Stimulated activated CD4-positive, alpha-beta T cell treated with anti-CD3 and anti-CD28 coated beads, TNF-alpha, amount 100 ng/mL, for 1 hour (primary cell): Measurements from ENCODE around the gene PRR23C.
"Not testable (repeated sequence)": the region's sequence is repeated elsewhere in the genome, so short reads cannot be mapped to it uniquely, and the experiment has no call there.

ENCODE experiments used
- DNase-seq, 3 donors: peaks; one replicate each; pipeline ENCODE4 v3.0.0-alpha.2; 2020; ENCODE audit warnings: low read depth in 3 of 3, low spot score in 1 of 3

PRR23C gene

DNA sequence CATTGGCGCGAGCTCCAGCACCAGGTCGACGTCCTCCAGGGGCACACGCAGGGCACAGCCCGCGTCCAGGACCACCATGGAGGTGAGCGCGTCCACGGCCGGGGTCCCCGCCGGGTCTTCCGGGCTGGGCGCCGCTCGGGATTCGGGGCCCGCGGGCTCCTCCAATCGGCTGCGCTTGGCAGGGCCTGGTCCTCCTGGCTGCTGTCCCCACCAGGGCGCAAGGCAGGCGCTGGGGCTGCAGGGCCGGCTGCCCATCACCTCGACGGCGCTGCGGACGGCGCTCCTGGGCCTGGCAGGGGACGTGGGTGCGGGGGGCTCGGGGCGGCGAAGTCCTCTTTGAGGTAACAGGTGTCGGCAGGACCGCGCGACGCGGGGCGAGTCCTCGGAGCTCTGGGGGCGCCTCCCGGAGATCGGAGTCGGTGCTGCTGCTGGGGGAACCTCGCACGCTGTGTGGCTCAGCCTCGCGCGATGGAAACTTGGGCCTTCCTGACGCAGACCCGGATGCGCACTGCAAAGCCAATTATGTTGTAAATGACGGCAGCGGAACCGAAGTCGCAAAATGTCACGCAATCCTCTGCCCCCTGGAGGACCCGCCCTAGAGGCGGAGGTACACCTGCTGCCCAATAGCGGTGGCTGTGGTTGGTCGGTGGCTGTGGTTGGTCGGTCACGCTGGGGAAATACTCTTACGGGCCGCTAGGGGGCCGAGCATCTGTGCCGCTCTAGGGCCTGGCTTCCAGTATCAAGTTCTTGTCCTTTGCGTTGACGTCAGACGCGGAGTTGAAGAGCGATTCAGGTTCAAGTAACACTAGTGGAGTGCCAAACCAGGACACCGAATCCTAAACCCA lies at the start of gene PRR23C:
Gene PRR23C (minus strand): TSS at position 527 of the 845 bp plus-strand sequence. CDS start 272 bp downstream, at position 255.
- DNase-seq: no peak

DNA sequence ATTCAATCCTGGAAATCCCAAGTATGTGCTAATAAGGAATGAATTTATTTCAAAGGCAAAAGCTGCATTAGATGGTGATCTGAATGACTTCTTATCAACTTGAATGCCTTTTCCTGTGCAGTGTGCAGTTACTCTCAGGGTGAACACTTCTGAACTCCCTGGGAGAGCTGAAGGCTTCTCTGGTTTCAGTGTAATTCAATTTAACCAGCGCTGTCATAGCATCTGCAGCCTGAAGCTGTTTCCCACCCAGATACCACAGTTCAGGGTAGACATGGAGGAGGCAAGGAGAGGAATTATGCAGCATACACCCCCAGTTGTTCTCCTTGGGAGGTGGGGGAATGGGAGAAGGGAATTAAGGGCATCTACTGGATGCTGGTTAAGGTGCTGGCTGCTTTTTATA lies 49.1 kb upstream of the PRR23C start:
- no peak for DNase-seq

- no peak for DNase-seq
These were observed 44.0 kb upstream of the PRR23C start for GRCh38 chr3:139088462-139089324.

GRCh38 chr3:139087621-139088020 lies 42.9 kb upstream of the PRR23C start:
- DNase-seq: no peak

GRCh38 chr3:139084176-139084575 lies 39.5 kb upstream of the PRR23C start:
- DNase-seq: no peak

GRCh38 chr3:139074565-139075115 lies 29.9 kb upstream of the PRR23C start:
- DNase-seq: no peak

GRCh38 chr3:139062918-139063317 lies 18.2 kb upstream of the PRR23C start:
- DNase-seq: no peak

GRCh38 chr3:139052802-139053600 lies 8.3 kb upstream of the PRR23C start:
- no peak for DNase-seq

- no peak for DNase-seq
These were observed 932 bp downstream of the PRR23C start for GRCh38 chr3:139043554-139044365.

GRCh38 chr3:139037478-139037877 lies 7.2 kb downstream of the PRR23C start:
- no peak for DNase-seq

GRCh38 chr3:139032326-139033002 lies 12.2 kb downstream of the PRR23C start:
- no peak for DNase-seq

DNA sequence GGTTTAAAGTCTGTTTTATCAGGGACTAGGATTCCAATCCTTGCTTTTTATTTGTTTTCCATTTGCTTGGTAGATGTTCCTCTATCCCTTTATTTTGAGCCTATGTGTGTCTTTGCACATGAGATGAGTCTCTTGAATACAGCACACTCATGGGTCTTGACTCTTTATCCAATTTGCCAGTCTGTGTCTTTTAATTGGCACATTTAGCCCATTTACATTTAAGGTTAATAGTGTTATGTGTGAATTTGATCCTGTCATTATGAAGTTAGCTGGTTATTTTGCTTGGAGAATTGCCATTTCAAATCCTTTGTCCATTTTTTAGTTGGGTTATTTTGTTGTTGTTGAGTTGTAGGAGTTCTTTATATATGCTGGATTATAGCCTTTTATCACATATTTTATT lies 14.1 kb downstream of the PRR23C start:
- DNase-seq: not testable (repeated sequence)

DNA sequence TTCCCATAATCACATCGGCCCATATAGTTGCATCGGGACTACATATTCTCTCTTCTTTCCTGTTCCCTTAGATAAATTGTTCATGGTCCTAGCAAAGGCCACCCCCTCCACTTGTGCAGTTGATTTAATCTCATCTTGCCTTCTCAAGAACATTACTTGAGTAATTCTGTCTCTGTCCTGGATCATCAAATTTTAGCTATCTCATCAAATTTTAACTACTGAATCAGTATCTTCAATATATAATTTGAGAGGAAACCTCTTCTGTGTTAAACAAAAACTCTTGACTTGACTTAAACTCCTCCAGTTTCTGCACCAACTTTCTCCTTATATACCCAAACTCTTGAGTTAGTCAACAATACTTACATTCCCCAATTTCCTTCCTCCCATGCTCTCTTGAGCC lies 19.7 kb downstream of the PRR23C start:
- no peak for DNase-seq

GRCh38 chr3:139020868-139021234 lies 23.8 kb downstream of the PRR23C start, which contains the start of gene PRR23B:
TSS of gene PRR23B (minus strand) at chr3:139020926. CDS start at chr3:139020661, 265 bp downstream.
- DNase-seq: no peak

- no peak for DNase-seq
These were observed 24.4 kb downstream of the PRR23C start for GRCh38 chr3:139020036-139020867.

DNA sequence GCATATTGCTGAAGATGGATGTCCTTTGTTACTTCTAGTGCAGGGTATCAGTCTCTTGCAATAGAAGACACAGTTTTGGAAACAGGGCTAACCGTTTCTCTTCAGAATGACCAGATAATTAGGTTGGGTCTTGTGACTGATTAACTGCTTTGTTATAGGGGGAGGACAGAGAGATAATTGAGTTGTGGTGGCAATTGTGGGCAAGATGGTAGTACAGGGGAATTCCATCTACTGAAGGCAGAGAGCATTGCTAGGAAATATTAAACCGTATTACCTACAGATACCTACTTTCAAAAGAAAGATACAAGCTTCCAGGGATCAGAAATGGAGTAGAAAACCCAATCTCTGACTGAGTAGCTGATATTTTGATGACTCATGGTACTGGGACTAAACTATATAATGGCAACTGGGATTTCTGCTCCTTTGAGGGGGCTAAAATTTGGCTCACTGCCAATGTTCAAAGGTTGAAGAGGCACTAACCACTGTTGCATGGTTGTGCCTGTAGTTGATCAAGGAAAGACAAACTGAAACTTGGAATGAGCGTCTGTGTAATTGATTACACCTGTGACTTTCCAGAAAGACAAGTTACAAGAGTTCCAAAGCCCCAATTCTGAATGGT lies 28.2 kb downstream of the PRR23C start:
- DNase-seq: no peak

GRCh38 chr3:139006051-139006716 lies 38.5 kb downstream of the PRR23C start, which contains the start of gene PRR23A:
TSS of gene PRR23A (minus strand) at chr3:139006268. CDS start at chr3:139006268, 0 bp downstream.
- no peak for DNase-seq
